ENCODE data around the gene RAET1G.

DNA sequence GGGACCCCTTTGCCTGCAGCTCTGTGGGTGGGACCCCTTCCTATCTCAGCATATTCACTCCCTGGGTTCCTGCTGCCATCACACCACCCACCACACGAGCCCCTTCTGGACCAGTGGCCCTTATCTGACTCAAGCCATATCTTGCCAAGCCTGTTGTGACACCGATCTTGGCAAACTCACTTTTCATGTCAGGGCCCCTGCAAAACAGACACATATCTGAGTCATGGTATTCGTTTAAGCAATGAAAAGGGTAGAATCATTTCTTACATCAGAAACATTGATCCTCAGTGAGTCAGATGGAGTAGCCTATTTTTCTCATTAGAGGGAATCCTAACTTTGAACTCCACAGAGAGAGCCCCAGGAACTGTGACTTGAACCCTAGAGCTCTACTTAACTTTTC lies 35.6 kb downstream of the RAET1G start:
- TF ChIP-seq TAF1 (IDR thresholded peaks at IDR 0.05; ENCODE audit: borderline replicate concordance, insufficient read depth, low read length) = no peak
- TF ChIP-seq SIN3A (IDR thresholded peaks at IDR 0.05; ENCODE audit: borderline replicate concordance, insufficient read depth, low read length) = no peak
- TF ChIP-seq POLR2AphosphoS5 (IDR thresholded peaks at IDR 0.05; ENCODE audit: low read depth, low read length) = no peak

All from PFSK-1 (cell line).